ENCODE data around the gene RDH13.

The RDH13 gene

DNA sequence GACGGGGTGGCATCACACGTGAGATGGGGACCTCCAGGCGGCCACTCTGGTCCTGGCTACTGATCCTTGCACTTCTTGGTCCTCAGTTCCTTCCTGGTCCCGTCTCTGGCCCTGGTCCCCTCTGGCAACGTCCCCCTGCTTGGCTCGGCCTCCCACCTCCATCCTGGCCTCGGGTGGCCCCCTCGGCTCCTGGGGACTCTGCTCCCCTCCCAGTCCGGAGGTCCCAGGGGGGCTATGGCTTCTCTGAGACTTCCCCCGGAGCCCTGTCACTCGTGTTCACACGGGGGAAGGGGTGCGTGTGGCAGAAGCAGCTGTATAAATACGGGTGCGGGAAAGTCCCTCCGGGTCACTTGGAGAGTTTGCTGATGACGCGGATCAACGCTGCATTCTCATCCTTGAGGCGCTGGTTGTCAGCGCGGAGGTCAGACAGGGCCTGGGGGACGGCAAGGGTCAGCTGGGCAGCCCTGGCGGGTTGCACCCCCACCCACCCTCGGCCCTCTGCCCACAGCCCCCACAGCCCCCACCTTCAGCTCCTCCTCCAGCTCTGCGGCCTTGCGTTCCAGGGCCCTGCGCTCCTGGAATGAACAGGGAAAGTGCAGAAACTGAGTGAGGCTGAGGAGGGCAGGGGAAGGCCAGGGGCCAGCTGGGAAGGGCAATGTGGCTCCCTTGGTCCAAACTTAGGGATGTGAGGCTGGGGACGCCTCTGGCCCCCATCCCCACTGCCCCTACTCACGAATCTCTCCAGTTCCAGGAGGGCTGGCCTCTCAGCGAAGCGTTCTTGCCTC, 28.4 kb upstream of the RDH13 start:
- DNase-seq, result no peak

DNA sequence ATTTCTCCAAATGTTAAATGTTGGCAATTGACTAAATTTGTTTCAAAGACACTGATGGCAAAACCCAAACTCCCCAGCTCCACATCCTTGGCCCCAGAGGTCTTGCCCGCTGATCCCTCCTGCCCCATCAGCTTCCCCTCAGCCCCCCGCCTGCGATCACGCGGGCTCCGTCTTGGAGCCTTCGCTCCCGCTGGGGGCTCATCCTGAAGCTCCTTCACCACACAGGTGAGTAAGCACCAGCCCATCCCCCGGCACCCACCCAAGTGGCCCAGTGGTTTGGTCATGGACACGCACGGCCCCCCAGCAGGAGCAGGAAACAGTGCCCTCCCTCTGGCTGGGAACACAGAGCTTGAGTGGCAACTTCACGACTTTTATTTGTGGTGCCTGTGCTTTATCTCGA, 27.6 kb upstream of the RDH13 start:
- no peak for DNase-seq

DNA sequence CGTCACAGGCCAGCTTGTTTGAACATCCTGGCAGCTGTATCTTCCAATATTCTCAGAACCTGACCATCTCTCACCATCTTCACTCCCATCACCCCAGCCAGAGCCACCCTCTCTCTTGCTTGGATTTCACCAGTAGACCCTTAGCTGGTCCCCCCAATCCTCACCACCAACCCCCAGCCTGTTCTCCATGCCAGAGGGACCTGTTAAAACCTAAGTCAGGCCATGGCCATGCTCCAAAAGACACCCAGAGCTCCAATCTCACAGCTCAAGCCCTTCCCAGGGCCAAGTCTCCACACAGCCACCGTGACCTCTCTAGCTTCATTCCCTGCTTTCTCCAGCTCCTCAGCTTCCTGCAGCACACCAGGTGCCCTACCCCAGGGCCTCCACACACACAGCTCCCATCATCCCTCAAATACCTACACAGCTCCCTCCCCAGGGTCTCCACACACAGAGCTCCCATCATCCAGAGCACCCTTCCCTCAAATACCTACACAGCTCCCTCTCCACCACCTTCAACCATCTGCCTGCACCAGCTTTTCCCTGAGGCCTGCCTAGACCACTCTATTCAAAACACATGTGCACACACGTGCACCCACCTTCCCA, 26.5 kb upstream of the RDH13 start:
- no peak for DNase-seq

DNA sequence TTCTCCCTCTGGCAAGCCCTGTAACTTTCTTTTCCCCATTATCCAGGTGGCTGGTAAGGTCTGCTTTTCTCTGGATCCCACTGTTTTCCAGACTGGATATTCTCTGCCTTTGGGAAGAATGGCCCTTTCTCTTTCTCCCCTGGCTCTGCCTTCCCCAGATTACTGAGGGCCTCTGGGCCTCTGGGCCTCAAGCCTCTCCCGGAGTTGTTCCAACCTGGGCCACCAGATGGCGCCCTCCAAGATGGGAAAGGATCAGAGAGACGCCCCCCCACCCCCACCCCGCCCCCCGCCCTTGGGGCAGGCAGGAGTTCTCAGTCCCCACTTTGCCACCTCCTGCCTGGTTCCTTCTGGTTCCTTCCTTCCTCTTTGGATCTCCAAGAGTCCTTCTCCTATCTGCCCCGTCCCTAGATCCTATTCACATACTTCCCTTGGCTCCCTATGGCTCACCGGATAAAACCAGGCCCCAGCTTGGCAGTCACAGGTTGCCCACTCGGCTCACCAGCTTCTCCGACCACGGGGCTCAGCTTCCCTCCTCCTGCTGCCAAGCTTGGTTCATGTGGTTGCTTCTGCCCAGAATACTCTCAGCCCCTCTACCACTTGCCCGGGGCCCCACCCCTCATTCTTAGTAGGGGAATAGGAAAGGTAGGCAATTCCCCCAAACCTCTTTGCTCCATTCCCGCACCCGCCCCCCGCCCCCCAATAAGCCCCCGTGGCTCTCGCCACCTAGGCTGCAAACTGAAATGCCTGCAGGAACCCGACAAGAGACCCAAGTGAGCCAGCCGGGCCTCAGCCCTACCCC, 25.8 kb upstream of the RDH13 start:
- DNase-seq, result peak; percentile 93

- peak; percentile 53 for DNase-seq
These were observed 25.1 kb upstream of the RDH13 start for GRCh38 chr19:55088021-55088451.

DNA sequence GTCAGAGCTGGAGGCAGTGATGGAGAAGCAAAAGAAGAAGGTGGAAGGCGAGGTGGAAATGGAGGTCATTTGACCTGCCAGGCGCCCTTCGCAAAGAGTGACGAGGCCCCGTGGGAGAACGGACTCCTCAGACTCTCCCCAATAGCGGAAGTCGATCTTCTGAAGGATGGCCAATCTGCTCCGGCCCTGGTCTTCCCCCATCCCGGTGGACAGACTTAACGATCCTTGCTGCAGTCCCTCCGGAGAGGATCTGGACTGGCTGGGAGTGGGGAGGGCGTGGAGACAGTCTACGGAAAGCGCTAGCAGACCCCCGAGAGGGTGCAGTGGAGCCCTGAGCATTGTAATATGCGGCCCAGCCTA, 24.6 kb upstream of the RDH13 start:
- no peak for DNase-seq

- DNase-seq, result peak; percentile 75
These were observed 24.0 kb upstream of the RDH13 start for GRCh38 chr19:55086730-55087541.

GRCh38 chr19:55085923-55086715, 23.2 kb upstream of the RDH13 start:
- DNase-seq, result peak; percentile 57

DNA sequence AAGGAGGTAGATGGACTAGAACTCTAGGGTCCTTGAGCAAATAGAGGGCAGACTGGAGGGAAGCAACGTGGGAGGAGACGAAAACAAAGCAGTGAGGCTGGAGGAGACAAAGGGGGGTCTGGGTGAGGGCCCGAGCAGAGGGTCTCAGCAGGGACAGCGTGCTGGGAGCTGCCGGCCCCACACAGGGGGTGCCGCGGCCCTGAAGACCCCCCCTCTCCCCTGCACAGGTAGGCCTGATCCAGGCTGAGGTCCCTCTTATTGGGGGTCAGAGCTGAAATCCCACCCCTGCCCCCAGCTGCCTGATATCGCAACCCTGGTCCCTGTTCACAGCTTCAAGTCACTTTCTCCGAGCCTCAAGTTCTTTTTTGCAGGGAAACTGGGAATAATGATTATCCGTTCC, 21.5 kb upstream of the RDH13 start:
- no peak for DNase-seq

GRCh38 chr19:55083004-55083850, 20.3 kb upstream of the RDH13 start:
- no peak for DNase-seq

- no peak for DNase-seq
These were observed 19.3 kb upstream of the RDH13 start for GRCh38 chr19:55082020-55082851.

DNA sequence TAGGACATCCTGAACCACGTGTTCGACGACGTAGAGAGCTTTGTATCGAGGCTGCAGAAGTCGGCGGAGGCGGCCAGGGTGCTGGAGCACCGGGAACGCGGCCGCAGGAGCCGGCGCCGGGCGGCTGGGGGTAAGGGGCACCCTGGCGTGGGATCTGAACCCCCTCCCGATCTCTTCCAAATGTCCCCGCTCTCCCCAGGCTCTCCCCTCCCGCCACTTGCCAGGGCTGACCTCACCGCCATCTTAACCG, 18.7 kb upstream of the RDH13 start:
- no peak for DNase-seq

DNA sequence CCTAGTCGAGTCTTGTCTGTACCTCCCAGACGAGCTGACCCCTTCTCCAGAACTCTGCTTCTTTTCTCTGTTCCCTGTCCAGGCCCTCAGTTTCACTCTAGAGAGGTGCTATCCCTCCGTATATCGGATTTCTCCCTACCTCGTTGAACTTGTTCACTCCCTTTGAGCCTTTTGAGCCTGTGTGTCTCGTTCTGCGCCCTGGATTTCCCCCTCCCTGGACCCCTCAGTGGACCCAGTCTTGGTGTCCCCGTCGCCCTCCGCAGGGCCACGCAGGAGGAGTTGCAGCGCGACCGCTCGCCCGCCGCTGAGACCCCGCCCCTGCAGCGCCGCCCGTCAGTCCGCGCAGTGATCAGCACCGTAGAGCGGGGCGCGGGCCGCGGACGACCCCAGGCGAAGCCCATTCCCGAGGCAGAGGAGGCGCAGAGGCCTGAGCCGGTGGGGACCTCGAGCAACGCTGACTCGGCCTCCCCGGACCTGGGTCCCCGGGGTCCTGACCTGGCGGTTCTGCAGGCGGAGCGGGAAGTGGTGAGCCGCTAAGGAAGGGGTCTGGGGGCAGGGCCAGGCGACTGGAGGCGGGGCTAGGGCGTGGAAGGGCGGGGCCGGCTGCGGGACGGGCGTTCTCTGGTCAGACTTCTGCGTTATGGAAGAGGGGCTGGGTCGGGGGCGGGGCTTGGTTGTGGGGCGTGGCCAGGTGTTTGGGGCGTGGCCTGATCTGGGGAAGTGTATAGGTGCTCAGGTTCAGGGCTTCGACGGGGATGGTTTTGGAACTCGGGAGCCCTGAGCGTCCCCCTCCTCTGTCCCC, 18.2 kb upstream of the RDH13 start:
- peak; percentile 96 for DNase-seq

GRCh38 chr19:55080121-55080967, 17.4 kb upstream of the RDH13 start:
- peak; percentile 83 for DNase-seq

DNA sequence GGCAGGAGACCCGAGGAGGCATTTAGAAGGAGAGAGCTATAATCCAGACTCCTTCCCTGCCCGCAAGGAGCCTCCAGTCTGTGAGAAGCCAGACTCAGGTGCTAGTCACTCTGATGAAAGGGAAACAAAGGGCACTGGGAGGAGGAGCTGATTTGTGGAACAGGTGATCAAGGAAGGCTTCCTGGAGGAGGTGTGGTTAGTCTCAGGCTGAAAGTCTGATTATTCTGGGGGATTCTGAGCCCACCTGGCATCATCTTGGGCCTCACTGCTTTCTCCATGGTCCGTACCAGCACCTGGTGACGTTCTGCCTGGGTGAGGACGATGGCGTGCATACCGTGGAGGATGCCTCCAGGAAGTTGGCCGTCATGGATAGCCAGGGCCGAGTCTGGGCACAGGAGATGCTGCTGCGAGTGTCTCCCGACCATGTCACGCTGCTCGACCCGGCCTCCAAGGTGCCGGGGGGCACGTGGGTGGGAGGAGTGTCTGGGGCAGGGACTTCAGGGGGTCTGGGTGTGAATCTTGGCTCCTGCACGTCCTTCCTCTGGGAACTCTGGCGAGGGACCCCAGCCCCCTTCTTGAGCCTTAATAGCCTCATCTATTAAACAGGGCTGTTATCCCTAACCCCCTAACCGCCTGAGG, 16.6 kb upstream of the RDH13 start:
- DNase-seq, result no peak

DNA sequence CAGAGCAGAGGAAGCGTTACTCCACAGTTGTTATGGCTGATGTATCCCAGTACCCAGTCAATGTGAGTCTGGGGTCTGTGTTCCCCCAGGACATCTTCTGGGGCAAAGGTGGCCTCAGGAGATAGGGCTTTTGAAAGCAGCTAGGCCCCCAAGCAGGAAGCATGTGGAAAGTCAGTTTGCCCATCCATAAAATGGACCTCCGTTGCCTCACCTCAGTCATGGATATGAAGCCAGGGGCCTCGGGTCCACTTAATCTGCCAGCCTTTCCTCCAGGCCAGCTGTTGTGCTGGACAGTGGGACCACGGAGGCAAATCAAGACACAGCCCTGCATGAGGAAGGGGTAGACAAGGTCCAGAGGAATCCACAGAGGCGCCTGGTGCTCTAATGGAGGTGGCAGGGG, 16.0 kb upstream of the RDH13 start:
- no peak for DNase-seq

- DNase-seq, result no peak
These were observed 14.2 kb upstream of the RDH13 start for GRCh38 chr19:55077106-55077505.

- DNase-seq, result no peak
These were observed 13.4 kb upstream of the RDH13 start for GRCh38 chr19:55076321-55076720.

All from activated CD8-positive, alpha-beta memory T cell treated with anti-CD3 and anti-CD28 coated beads for 24 hours (primary cell).